K562 (cell line): ENCODE results near the gene ZNF429. TPM values are rescaled to one million over a fixed set of nuclear protein-coding genes. Genes with fewer than 3 reads are reported as not detected.

Experiments
- CREM ChIP-seq: IDR thresholded peaks from 2 replicates; pipeline ENCODE4 v1.6.1; 2014; ENCODE audit warnings: antibody characterized with exemption, low read depth
- CXXC5 ChIP-seq: fragments of 250-450 bp; sonication (Bioruptor Pico); IDR thresholded peaks from 2 replicates; pipeline ENCODE4 v1.8.0; 2022; ENCODE audit warnings: inconsistent platforms, mild to moderate bottlenecking, moderate library complexity
- ELF2 ChIP-seq: fragments of 250-450 bp; sonication (Bioruptor Pico); IDR thresholded peaks from 2 replicates; pipeline ENCODE4 v1.5.0; 2021; ENCODE audit warnings: mild to moderate bottlenecking
- EP400 ChIP-seq: fragments of 450-650 bp; IDR thresholded peaks from 2 replicates; pipeline ENCODE4 v1.6.1; 2017; ENCODE audit warnings: antibody characterized with exemption, mild to moderate bottlenecking, moderate library complexity
- GABPA ChIP-seq: fragments of 200-800 bp; sonication (Bioruptor generic); conservative IDR thresholded peaks from 2 replicates; pipeline ENCODE4 v1.6.1; 2016; ENCODE audit warnings: low read depth, missing genetic modification characterization, missing compliant biosample characterization
- GTF2F1 ChIP-seq: IDR thresholded peaks from 2 replicates; pipeline ENCODE4 v1.6.1; 2011; ENCODE audit warnings: low read depth, low read length, improper control_type of control experiment
- ID3 ChIP-seq, 2 experiments: fragments of 250-450 bp in 1 of 2; fragments of 450-650 bp in 1 of 2; sonication (Bioruptor Pico) in 1 of 2; IDR thresholded peaks; 2 replicates each; pipeline versions ENCODE4 v1.6.1 to v1.8.0; 2016 to 2021; ENCODE audit warnings: mild to moderate bottlenecking in 2 of 2, moderate library complexity in 2 of 2, missing compliant biosample characterization in 1 of 2, missing genetic modification characterization in 1 of 2
- MECOM ChIP-seq: fragments of 250-450 bp; sonication (Bioruptor Pico); IDR thresholded peaks from 2 replicates; pipeline ENCODE4 v1.8.0; 2022; ENCODE audit warnings: inconsistent platforms
- NFIC ChIP-seq: fragments of 450-650 bp; IDR thresholded peaks from 2 replicates; pipeline ENCODE4 v1.6.1; 2017; ENCODE audit warnings: mild to moderate bottlenecking, inconsistent platforms
- NFRKB ChIP-seq: fragments of 450-650 bp; IDR thresholded peaks from 2 replicates; pipeline ENCODE4 v1.6.1; 2016; ENCODE audit warnings: low read depth
- PRMT5 ChIP-seq: sonication (generic); formaldehyde crosslinking; IDR thresholded peaks from 2 replicates; pipeline ENCODE4 v1.5.0; 2020; ENCODE audit warnings: missing genetic modification reagents
- RAD21 ChIP-seq, 2 experiments: fragments of 250-450 bp in 1 of 2; fragments of 450-650 bp in 1 of 2; sonication (Bioruptor Pico) in 1 of 2; formaldehyde crosslinking in 1 of 2; IDR thresholded peaks in 1 of 2; conservative IDR thresholded peaks in 1 of 2; 2 replicates each; pipeline versions ENCODE4 v1.4.0 to v1.8.0; 2020 to 2022; ENCODE audit warnings: mild to moderate bottlenecking in 2 of 2, moderate library complexity in 1 of 2
- TAF1 ChIP-seq: IDR thresholded peaks from 2 replicates; pipeline ENCODE4 v1.6.1; 2011; ENCODE audit warnings: mild to moderate bottlenecking, low read length, moderate library complexity; ENCODE audit not compliant: insufficient read depth, control insufficient read depth, severe bottlenecking; ENCODE audit errors: extremely low read depth
- XRCC4 ChIP-seq: IDR thresholded peaks from one replicate; pipeline ENCODE4 v1.6.1; 2011; ENCODE audit not compliant: insufficient read depth, insufficient read length; ENCODE audit errors: extremely low read depth
- polyA plus RNA-seq, 8 experiments: library from polyadenylated mRNA; depleted of rRNA in 4 of 8; stranded (reverse) in 5 of 8; unstranded in 3 of 8; fragments of >200 nt; fragmentation: Nextera tagmentation in 2 of 8; fragmentation: Illumina TruSeq in 1 of 8; extraction: Ambion mirVana in 2 of 8; extraction: Trizol in 1 of 8; gene quantifications; 2 replicates each; pipeline versions ENCODE4 v1.2.1 to v1.2.3, GENCODE V29; 2011 to 2014; ENCODE audit warnings: inconsistent platforms in 1 of 8, missing spikeins in 1 of 8
- total RNA-seq, 7 experiments: library from RNA; depleted of rRNA in 6 of 7; stranded (reverse); fragments of >200 nt in 6 of 7; fragmentation: Illumina TruSeq in 2 of 7; extraction: Trizol in 2 of 7; gene quantifications; 2 replicates each; pipeline versions ENCODE4 v1.2.1 to v1.2.3, GENCODE V29; 2011 to 2021; ENCODE audit warnings: low replicate concordance in 1 of 7
- TF ChIP-seq, protein P1 (sequence below): fragments of 200-600 bp; sonication (generic); IDR thresholded peaks from one replicate; pipeline ENCODE4 v1.6.1; 2012; ENCODE audit warnings: mild to moderate bottlenecking, low read depth, low read length, inconsistent platforms

The ZNF429 gene
- total and polyA plus RNA-seq, 9 of the 15 experiments (the other 6 are each of a cell fraction or from before 2014, with no cell fraction given): 11.4 to 24.5 (median 16.3) TPM

- TF ChIP-seq, protein P1, sequence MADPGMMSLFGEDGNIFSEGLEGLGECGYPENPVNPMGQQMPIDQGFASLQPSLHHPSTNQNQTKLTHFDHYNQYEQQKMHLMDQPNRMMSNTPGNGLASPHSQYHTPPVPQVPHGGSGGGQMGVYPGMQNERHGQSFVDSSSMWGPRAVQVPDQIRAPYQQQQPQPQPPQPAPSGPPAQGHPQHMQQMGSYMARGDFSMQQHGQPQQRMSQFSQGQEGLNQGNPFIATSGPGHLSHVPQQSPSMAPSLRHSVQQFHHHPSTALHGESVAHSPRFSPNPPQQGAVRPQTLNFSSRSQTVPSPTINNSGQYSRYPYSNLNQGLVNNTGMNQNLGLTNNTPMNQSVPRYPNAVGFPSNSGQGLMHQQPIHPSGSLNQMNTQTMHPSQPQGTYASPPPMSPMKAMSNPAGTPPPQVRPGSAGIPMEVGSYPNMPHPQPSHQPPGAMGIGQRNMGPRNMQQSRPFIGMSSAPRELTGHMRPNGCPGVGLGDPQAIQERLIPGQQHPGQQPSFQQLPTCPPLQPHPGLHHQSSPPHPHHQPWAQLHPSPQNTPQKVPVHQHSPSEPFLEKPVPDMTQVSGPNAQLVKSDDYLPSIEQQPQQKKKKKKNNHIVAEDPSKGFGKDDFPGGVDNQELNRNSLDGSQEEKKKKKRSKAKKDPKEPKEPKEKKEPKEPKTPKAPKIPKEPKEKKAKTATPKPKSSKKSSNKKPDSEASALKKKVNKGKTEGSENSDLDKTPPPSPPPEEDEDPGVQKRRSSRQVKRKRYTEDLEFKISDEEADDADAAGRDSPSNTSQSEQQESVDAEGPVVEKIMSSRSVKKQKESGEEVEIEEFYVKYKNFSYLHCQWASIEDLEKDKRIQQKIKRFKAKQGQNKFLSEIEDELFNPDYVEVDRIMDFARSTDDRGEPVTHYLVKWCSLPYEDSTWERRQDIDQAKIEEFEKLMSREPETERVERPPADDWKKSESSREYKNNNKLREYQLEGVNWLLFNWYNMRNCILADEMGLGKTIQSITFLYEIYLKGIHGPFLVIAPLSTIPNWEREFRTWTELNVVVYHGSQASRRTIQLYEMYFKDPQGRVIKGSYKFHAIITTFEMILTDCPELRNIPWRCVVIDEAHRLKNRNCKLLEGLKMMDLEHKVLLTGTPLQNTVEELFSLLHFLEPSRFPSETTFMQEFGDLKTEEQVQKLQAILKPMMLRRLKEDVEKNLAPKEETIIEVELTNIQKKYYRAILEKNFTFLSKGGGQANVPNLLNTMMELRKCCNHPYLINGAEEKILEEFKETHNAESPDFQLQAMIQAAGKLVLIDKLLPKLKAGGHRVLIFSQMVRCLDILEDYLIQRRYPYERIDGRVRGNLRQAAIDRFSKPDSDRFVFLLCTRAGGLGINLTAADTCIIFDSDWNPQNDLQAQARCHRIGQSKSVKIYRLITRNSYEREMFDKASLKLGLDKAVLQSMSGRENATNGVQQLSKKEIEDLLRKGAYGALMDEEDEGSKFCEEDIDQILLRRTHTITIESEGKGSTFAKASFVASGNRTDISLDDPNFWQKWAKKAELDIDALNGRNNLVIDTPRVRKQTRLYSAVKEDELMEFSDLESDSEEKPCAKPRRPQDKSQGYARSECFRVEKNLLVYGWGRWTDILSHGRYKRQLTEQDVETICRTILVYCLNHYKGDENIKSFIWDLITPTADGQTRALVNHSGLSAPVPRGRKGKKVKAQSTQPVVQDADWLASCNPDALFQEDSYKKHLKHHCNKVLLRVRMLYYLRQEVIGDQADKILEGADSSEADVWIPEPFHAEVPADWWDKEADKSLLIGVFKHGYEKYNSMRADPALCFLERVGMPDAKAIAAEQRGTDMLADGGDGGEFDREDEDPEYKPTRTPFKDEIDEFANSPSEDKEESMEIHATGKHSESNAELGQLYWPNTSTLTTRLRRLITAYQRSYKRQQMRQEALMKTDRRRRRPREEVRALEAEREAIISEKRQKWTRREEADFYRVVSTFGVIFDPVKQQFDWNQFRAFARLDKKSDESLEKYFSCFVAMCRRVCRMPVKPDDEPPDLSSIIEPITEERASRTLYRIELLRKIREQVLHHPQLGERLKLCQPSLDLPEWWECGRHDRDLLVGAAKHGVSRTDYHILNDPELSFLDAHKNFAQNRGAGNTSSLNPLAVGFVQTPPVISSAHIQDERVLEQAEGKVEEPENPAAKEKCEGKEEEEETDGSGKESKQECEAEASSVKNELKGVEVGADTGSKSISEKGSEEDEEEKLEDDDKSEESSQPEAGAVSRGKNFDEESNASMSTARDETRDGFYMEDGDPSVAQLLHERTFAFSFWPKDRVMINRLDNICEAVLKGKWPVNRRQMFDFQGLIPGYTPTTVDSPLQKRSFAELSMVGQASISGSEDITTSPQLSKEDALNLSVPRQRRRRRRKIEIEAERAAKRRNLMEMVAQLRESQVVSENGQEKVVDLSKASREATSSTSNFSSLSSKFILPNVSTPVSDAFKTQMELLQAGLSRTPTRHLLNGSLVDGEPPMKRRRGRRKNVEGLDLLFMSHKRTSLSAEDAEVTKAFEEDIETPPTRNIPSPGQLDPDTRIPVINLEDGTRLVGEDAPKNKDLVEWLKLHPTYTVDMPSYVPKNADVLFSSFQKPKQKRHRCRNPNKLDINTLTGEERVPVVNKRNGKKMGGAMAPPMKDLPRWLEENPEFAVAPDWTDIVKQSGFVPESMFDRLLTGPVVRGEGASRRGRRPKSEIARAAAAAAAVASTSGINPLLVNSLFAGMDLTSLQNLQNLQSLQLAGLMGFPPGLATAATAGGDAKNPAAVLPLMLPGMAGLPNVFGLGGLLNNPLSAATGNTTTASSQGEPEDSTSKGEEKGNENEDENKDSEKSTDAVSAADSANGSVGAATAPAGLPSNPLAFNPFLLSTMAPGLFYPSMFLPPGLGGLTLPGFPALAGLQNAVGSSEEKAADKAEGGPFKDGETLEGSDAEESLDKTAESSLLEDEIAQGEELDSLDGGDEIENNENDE: no peak
- TF ChIP-seq MECOM (CRISPR knock-in tag) (no peak), NFIC (peak; percentile 23; the same call in 1 of the 2 replicates), NFRKB (peak; percentile 93), ELF2 (CRISPR knock-in tag) (peak; percentile 84), PRMT5 (CRISPR knock-in tag) (no peak), XRCC4 (no peak), ID3 (CRISPR knock-in tag; IDR thresholded peaks at IDR 0.05) (no peak), ID3 (tag; IDR thresholded peaks at IDR 0.05) (0 out of 2 replicates have a peak, but pooled peaks have one; percentile 39), GABPA (tag) (peak; percentile 83), CREM (peak; percentile 77), RAD21 (CRISPR knock-in tag; conservative IDR thresholded peaks at IDR 0.05 in 1 of 2, IDR thresholded peaks at IDR 0.05 in 1 of 2) (peak in 1 of 2 experiments; percentile 38; a peak in 1 of 4 replicates), TAF1 (peak; percentile 65), CXXC5 (CRISPR knock-in tag) (peak; percentile 54), EP400 (peak; percentile 68), GTF2F1 (no peak; the same call in 1 of the 2 replicates)
These were observed at the start of gene ZNF429 (continued) for GRCh38 chr19:21505459-21506451.
